Activated CD8-positive, alpha-beta memory T cell treated with anti-CD3 and anti-CD28 coated beads, Interleukin-2, amount 10 ng/mL, durations not matched to agents 7 days and 5 days (primary cell): Measurements from ENCODE around the gene LAIR1. TPM values are rescaled to one million over a fixed set of nuclear protein-coding genes. Genes with fewer than 3 reads are reported as not detected.

Experiments used
- ATAC-seq: fragments of 150-1000 bp; cut with Tn5 transposase; one replicate; pipeline ENCODE4 v1.10.0; 2021; ENCODE audit warnings: moderate library complexity
- CTCF ChIA-PET: fragments of 350-600 bp; sonication (Branson Sonifier 250); formaldehyde crosslinking; loops from one replicate; lab custom pipeline; 2021; ENCODE audit warnings: antibody characterized with exemption; lab: Charles Lee
- DNase-seq: peaks from one replicate; pipeline ENCODE4 v3.0.0-alpha.2; 2020
- H3K27ac Mint-ChIP-seq: one replicate; pipeline ENCODE4 v1.8.0; 2021; ENCODE audit warnings: mild to moderate bottlenecking, mixed read lengths
- H3K27me3 Mint-ChIP-seq: one replicate; pipeline ENCODE4 v1.8.0; 2021; ENCODE audit warnings: mixed read lengths
- H3K36me3 Mint-ChIP-seq: one replicate; pipeline ENCODE4 v1.8.0; 2021; ENCODE audit warnings: mild to moderate bottlenecking, mixed read lengths
- H3K4me1 Mint-ChIP-seq: one replicate; pipeline ENCODE4 v1.8.0; 2021; ENCODE audit warnings: mixed read lengths
- H3K4me3 Mint-ChIP-seq: one replicate; pipeline ENCODE4 v1.8.0; 2021; ENCODE audit warnings: mild to moderate bottlenecking, moderate library complexity, mixed read lengths
- H3K9me3 Mint-ChIP-seq: one replicate; pipeline ENCODE4 v1.8.0; 2022; ENCODE audit warnings: low read depth, mixed read lengths
- total RNA-seq, 2 experiments: library from RNA; stranded (reverse); gene quantifications; one replicate each; pipeline ENCODE4 v1.2.3, GENCODE V29; 2021

Gene LAIR1
- total RNA-seq, 2 experiments from 2014 or later: 64.1 to 71.6 TPM

GRCh38 chr19:54305141-54305540 lies 59.6 kb downstream of the LAIR1 start:
- Mint-ChIP-seq H3K27ac (no peak overlapping the region), H3K27me3 (peaks cover 20% of the 10 kb centered on the region)
- CTCF ChIA-PET: no interaction called here

DNA sequence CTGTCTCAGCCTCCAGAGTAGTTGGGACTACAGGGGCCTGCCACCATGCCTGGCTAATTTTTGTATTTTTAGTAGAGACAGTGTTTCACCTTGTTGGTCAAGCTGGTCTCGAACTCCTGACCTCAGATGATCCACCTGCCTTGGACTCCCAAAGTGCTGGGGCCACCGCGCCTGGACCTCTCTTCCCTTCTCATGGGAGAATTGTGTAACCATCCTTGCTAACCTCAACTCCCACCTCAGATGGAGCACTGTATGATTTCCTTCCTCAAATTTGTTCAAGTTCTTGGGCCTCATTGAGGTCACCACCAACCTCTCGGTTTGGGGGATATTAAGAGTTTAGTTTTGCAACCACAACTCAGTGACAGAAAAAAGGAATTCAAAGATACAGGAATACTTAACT lies 62.5 kb downstream of the LAIR1 start:
- ATAC-seq (no peak), DNase-seq (no peak)
- CTCF ChIA-PET: no interaction called here
- Mint-ChIP-seq H3K4me3 (no peak overlapping the region), H3K4me1 (peaks cover 12% of the 10 kb centered on the region), H3K27me3 (peaks cover 20% of the 10 kb centered on the region), H3K9me3 (no peaks in the 10 kb centered on the region), H3K36me3 (no peaks in the 10 kb centered on the region), H3K27ac (no peak overlapping the region)

More at GRCh38 chr19:54305141-54305540, 59.6 kb downstream of the LAIR1 start:
- peaks cover 12% of the 10 kb centered on the region for H3K4me1 Mint-ChIP-seq
- ATAC-seq (no peak), DNase-seq (no peak)
- no peak overlapping the region for H3K4me3 Mint-ChIP-seq
- no peaks in the 10 kb centered on the region for H3K9me3 Mint-ChIP-seq
- H3K36me3 Mint-ChIP-seq: no peaks in the 10 kb centered on the region

Other genes starting within 250 kb of the LAIR1 start
- gene TFPT, start 249.3 kb downstream of the LAIR1 start, total RNA-seq: 10 to 100 TPM; 49.4 to 50.5 TPM
- 10 to 100 TPM; 63.6 to 89.0 TPM for gene PRPF31, start 249.2 kb downstream of the LAIR1 start, total RNA-seq
- 10 to 100 TPM; 67.5 to 83.1 TPM for gene CNOT3, start 227.2 kb downstream of the LAIR1 start, total RNA-seq
- 1 to 10 TPM; 8.0 to 8.6 TPM for gene LENG1, start 205.2 kb downstream of the LAIR1 start, total RNA-seq
- 1 to 10 TPM in 1 of 2 experiments, under 1 TPM in 1; 0.89 to 1.3 TPM for gene TMC4, start 191.8 kb downstream of the LAIR1 start, total RNA-seq
- gene MBOAT7, start 175.4 kb downstream of the LAIR1 start, total RNA-seq: 10 to 100 TPM; 54.7 to 76.3 TPM
- gene TSEN34, start 173.6 kb downstream of the LAIR1 start, total RNA-seq: 10 to 100 TPM; 11.4 to 13.5 TPM
- gene RPS9, start 164.1 kb downstream of the LAIR1 start, total RNA-seq: 1,000 to 10,000 TPM; 1,212 to 1,220 TPM
- gene LILRB3, start 141.9 kb downstream of the LAIR1 start, total RNA-seq: under 1 TPM in 1 of 2 experiments, not detected in 1; 0.35 TPM
- not detected for gene LILRA6, start 122.1 kb downstream of the LAIR1 start, total RNA-seq
- gene LILRB5, start 107.7 kb downstream of the LAIR1 start, total RNA-seq: not detected
- not detected for gene LILRB2, start 83.8 kb downstream of the LAIR1 start, total RNA-seq
- gene LILRA5, start 51.8 kb downstream of the LAIR1 start, total RNA-seq: not detected
- gene LILRA4, start 25.8 kb downstream of the LAIR1 start, total RNA-seq: not detected
- gene TTYH1, start 50.5 kb upstream of the LAIR1 start, total RNA-seq: 1 to 10 TPM in 1 of 2 experiments, under 1 TPM in 1; 0.93 to 1.2 TPM
- 100 to 1,000 TPM; 191 to 282 TPM for gene LENG8, start 84.3 kb upstream of the LAIR1 start, total RNA-seq
- gene LENG9, start 98.8 kb upstream of the LAIR1 start, total RNA-seq: 1 to 10 TPM; 6.3 to 7.2 TPM
- under 1 TPM in 1 of 2 experiments, not detected in 1; 0.61 TPM for gene CDC42EP5, start 108.4 kb upstream of the LAIR1 start, total RNA-seq
- gene LAIR2, start 137.9 kb upstream of the LAIR1 start, total RNA-seq: 1 to 10 TPM; 1.4 to 6.8 TPM
- gene LILRA2, start 208.9 kb upstream of the LAIR1 start, total RNA-seq: under 1 TPM in 1 of 2 experiments, not detected in 1; 0.14 TPM
- not detected for gene LILRA1, start 228.7 kb upstream of the LAIR1 start, total RNA-seq